MM.1S (cell line): ENCODE measurements around the gene DDR1.
"Not testable (repeated sequence)": the region's sequence is repeated elsewhere in the genome, so short reads cannot be mapped to it uniquely, and the experiment has no call there.

Source experiments
- DNase-seq: peaks from one replicate; pipeline ENCODE4 v3.0.0-alpha.2; 2015
- H2AFZ ChIP-seq: fragments of 300-600 bp; sonication (generic); 2 replicates; pipeline ENCODE4 v1.6.0; 2016; ENCODE audit warnings: antibody characterized with exemption, low read length
- H3F3A ChIP-seq: fragments of 300-600 bp; sonication (generic); 2 replicates; pipeline ENCODE4 v1.6.1; 2016; ENCODE audit warnings: mild to moderate bottlenecking, antibody characterized with exemption, low read length, moderate library complexity, mixed read lengths; ENCODE audit not compliant: insufficient read depth
- H3K27ac ChIP-seq: fragments of 300-600 bp; sonication (generic); 2 replicates; pipeline ENCODE4 v1.5.1; 2016; ENCODE audit warnings: mild to moderate bottlenecking, low read length
- H3K27me3 ChIP-seq: fragments of 300-600 bp; sonication (generic); replicated peaks from 2 replicates; pipeline ENCODE4 v1.6.0; 2016; ENCODE audit warnings: low read length; ENCODE audit not compliant: insufficient read depth
- H3K36me3 ChIP-seq: fragments of 300-600 bp; sonication (generic); replicated peaks from 2 replicates; pipeline ENCODE4 v1.6.1; 2016; ENCODE audit warnings: mild to moderate bottlenecking, low read length, mixed read lengths; ENCODE audit not compliant: insufficient read depth
- H3K4me1 ChIP-seq: fragments of 300-600 bp; sonication (generic); 2 replicates; pipeline ENCODE4 v1.6.1; 2016; ENCODE audit warnings: low read length, mixed read lengths
- H3K4me2 ChIP-seq: fragments of 300-600 bp; sonication (generic); 2 replicates; pipeline ENCODE4 v1.6.0; 2016; ENCODE audit warnings: low read depth, low read length
- H3K4me3 ChIP-seq: fragments of 300-600 bp; sonication (generic); 2 replicates; pipeline ENCODE4 v1.5.1; 2016; ENCODE audit warnings: low read length, mixed read lengths
- H3K79me2 ChIP-seq: fragments of 300-600 bp; sonication (generic); 2 replicates; pipeline ENCODE4 v1.6.1; 2016; ENCODE audit warnings: mixed run types, low read length, mixed read lengths
- H3K9ac ChIP-seq: fragments of 300-600 bp; sonication (generic); 2 replicates; pipeline ENCODE4 v1.6.1; 2016; ENCODE audit warnings: low read length, mixed read lengths
- H3K9me2 ChIP-seq: fragments of 300-600 bp; sonication (generic); replicated peaks from 2 replicates; pipeline ENCODE4 v1.6.1; 2016; ENCODE audit warnings: mild to moderate bottlenecking, low read length, mixed read lengths; ENCODE audit not compliant: insufficient read depth
- H3K9me3 ChIP-seq: fragments of 300-600 bp; sonication (generic); replicated peaks from 2 replicates; pipeline ENCODE4 v1.6.1; 2016; ENCODE audit warnings: mild to moderate bottlenecking, low read length, mixed read lengths; ENCODE audit not compliant: insufficient read depth
- H4K20me1 ChIP-seq: fragments of 300-600 bp; sonication (generic); 2 replicates; pipeline ENCODE4 v1.6.1; 2016; ENCODE audit warnings: mild to moderate bottlenecking, low read length, moderate library complexity, mixed read lengths; ENCODE audit not compliant: insufficient read depth
- EZH2 ChIP-seq: fragments of 300-600 bp; sonication (generic); optimal IDR thresholded peaks from 2 replicates; pipeline ENCODE3; 2017; ENCODE audit warnings: low read depth, mild to moderate bottlenecking, antibody characterized with exemption, low read length, mixed read lengths
- EZH2phosphoT487 ChIP-seq: fragments of 300-600 bp; sonication (generic); IDR thresholded peaks from 2 replicates; pipeline ENCODE4 v1.6.1; 2018; ENCODE audit warnings: antibody characterized with exemption, low read length
- TF ChIP-seq, protein P1 (sequence below): fragments of 300-600 bp; sonication (generic); IDR thresholded peaks from 2 replicates; pipeline ENCODE4 v1.5.1; 2016; ENCODE audit warnings: antibody characterized with exemption, low read length, mixed read lengths

The DDR1 gene

DNA sequence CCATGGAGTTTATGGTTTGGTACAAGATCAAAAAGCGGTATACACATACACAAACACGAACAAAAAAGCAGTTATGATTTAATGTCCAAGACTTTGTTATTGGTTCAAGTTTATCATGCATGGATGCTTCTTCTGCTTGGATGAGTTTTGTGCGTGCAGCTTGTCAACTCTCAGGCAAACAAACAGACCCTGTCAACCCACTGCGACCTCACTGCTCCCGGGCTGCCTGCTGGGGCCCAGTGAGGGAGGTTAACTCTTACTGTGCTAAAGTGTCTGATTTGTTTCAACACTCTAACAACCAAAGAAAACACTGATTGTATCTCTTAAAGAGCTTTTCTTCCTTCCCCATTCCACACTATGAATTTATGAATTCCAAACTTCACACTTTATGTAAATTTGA lies 26.8 kb upstream of the DDR1 start:
- Histone ChIP-seq H3K4me2 (no peak overlapping the region), H3K9me2 (no peaks in the 10 kb centered on the region), H3K27me3 (0 out of 2 replicates have a peak, but pooled peaks cover 5% of the 10 kb centered on the region), H3K36me3 (no peaks in the 10 kb centered on the region), H3K9me3 (no peaks in the 10 kb centered on the region), H3K4me1 (no peaks in the 10 kb centered on the region), H4K20me1 (no peaks in the 10 kb centered on the region), H3K79me2 (no peaks in the 10 kb centered on the region), H3K9ac (no peak overlapping the region), H3K4me3 (no peak overlapping the region), H3F3A (no peaks in the 10 kb centered on the region), H3K27ac (no peak overlapping the region), H2AFZ (no peak overlapping the region)
- DNase-seq = no peak
- TF ChIP-seq EZH2 (no peak), EZH2phosphoT487 (no peak)
- TF ChIP-seq, protein P1, sequence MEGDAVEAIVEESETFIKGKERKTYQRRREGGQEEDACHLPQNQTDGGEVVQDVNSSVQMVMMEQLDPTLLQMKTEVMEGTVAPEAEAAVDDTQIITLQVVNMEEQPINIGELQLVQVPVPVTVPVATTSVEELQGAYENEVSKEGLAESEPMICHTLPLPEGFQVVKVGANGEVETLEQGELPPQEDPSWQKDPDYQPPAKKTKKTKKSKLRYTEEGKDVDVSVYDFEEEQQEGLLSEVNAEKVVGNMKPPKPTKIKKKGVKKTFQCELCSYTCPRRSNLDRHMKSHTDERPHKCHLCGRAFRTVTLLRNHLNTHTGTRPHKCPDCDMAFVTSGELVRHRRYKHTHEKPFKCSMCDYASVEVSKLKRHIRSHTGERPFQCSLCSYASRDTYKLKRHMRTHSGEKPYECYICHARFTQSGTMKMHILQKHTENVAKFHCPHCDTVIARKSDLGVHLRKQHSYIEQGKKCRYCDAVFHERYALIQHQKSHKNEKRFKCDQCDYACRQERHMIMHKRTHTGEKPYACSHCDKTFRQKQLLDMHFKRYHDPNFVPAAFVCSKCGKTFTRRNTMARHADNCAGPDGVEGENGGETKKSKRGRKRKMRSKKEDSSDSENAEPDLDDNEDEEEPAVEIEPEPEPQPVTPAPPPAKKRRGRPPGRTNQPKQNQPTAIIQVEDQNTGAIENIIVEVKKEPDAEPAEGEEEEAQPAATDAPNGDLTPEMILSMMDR = no peak

DNA sequence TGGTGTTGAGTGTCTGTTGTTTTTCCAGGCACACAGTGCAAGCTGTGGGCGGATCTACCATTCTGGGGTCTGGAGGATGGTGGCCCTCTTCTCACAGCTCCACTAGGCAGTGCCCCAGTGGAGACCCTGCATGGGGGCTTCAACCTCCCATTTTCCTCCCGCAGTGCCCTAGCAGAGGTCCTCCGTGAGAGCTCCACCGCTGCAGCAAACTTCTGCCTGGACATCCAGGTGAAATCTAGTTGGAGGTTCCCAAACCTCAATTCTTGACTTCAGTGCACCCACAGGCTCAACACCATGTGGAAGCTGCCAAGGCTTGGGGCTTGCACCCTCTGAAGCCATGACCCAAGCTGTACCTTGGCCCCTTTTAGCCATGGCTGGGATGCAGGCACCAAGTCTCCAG lies 24.6 kb upstream of the DDR1 start:
- not testable (repeated sequence) for H2AFZ ChIP-seq, H3K4me3 ChIP-seq, H3K4me2 ChIP-seq, H3K79me2 ChIP-seq, H3K9me3 ChIP-seq, H4K20me1 ChIP-seq, H3K9me2 ChIP-seq, H3K27ac ChIP-seq, H3K36me3 ChIP-seq, H3K4me1 ChIP-seq, DNase-seq, H3K9ac ChIP-seq, H3K27me3 ChIP-seq, H3F3A ChIP-seq

DNA sequence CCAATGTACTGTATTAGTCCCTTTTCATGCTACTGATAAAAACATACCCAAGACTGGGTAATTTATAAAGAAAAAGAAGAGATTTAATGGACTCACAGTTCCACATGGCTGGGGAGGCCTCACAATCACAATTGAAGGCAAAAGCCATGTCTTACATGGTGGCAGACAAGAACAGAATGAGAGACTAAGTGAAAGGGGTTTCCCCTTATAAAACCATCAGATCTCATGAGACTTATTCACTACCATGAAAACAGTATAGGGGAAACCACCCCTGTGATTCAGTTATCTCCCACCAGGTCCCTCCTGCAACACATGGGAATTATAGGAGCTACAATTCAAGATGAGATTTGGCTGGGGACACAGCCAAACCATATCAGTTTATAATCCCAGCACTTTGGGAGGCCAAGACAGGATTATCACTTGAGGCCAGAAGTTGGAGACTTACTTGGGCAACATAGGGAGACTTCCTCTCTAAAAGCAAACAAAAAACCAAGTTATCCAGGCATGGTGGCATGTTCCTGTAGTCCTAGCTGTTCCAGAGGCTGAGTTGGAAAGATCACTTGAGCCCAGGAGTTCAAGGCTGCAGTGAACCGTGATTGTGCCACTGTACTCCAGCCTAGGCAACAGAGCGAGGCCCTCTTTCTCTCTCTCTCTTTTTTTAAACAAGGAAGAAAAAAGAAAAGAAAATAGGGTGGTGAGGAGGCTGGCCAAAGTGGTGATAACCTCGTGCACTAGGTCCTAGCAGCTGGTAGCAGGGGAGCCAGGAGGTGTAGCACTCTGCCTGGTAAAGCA lies 22.9 kb upstream of the DDR1 start:
- no peaks in the 10 kb centered on the region for H3K36me3 ChIP-seq
- H2AFZ ChIP-seq = no peak overlapping the region
- H3K9me3 ChIP-seq = no peaks in the 10 kb centered on the region
- H3K4me3 ChIP-seq = no peak overlapping the region
- TF ChIP-seq EZH2 = no peak
- TF ChIP-seq, protein P1 = no peak
- no peak for TF ChIP-seq EZH2phosphoT487
- H3F3A ChIP-seq = no peaks in the 10 kb centered on the region
- no peak overlapping the region for H3K4me2 ChIP-seq
- no peaks in the 10 kb centered on the region for H3K4me1 ChIP-seq
- no peak for DNase-seq
- H3K27me3 ChIP-seq = 0 out of 2 replicates have a peak, but pooled peaks cover 5% of the 10 kb centered on the region
- no peak overlapping the region for H3K27ac ChIP-seq
- H3K9me2 ChIP-seq = no peaks in the 10 kb centered on the region
- H3K79me2 ChIP-seq = no peaks in the 10 kb centered on the region
- H4K20me1 ChIP-seq = no peaks in the 10 kb centered on the region
- no peak overlapping the region for H3K9ac ChIP-seq

DNA sequence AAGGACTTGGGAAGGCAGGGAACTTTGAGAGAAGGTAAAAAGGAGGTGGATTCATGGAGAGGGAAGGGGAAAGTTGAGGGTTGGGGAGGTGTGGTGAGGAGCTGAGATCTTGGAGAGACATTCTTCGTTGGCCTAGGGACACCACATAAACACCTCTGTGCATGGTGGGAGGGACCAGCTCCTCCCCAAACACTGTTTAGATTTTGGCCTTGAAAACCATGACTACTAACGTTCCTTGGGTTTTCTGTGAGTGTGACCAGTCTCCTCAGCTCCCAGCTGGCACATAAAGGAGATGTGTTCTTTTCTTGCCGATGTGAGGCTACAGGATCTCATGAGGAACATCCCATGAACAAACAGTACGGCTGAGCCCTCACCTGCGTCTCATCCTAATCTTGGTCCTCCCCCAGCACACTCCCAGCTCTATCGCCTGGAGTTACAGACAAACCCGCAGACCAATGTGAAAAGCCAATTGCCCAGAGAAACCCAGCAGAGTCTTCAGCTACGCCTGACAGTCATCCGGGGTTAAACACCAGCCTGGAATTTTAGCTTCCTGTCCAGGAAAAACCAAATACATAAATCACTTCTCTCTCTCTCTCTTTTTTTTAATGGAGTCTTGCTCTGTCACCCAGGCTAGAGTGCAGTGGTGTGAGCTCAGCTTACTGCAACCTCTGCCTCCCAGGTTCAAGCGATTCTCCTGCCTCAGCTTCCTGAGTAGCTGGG lies 22.0 kb upstream of the DDR1 start:
- Histone ChIP-seq H3K36me3 (no peaks in the 10 kb centered on the region), H3K4me2 (no peak overlapping the region), H3K27ac (no peak overlapping the region), H3K9me2 (no peaks in the 10 kb centered on the region), H3K9ac (no peak overlapping the region), H3K9me3 (no peaks in the 10 kb centered on the region), H2AFZ (no peak overlapping the region), H3F3A (no peaks in the 10 kb centered on the region), H3K79me2 (no peaks in the 10 kb centered on the region), H3K4me3 (no peak overlapping the region), H3K4me1 (no peaks in the 10 kb centered on the region), H4K20me1 (no peaks in the 10 kb centered on the region), H3K27me3 (0 out of 2 replicates have a peak, but pooled peaks cover 4% of the 10 kb centered on the region)
- no peak for DNase-seq
- TF ChIP-seq EZH2phosphoT487 = no peak
- no peak for TF ChIP-seq EZH2
- TF ChIP-seq, protein P1 = no peak
